OCI-LY1 (cell line): Measurements from ENCODE around the gene SYNM.

ENCODE experiments used
- EZH2 ChIP-seq: fragments of 200-600 bp; sonication (generic), shearing (Covaris generic); IDR thresholded peaks from 2 replicates; pipeline ENCODE4 v1.8.0; 2017; ENCODE audit warnings: borderline replicate concordance, mixed run types, mild to moderate bottlenecking, antibody characterized with exemption, low read length, moderate library complexity, mixed read lengths
- TF ChIP-seq, protein P1 (sequence below): fragments of 200-600 bp; sonication (generic), shearing (Covaris generic); IDR thresholded peaks from 2 replicates; pipeline ENCODE4 v1.5.1; 2017; ENCODE audit warnings: mild to moderate bottlenecking, antibody characterized with exemption, low read length, moderate library complexity, mixed read lengths

DNA sequence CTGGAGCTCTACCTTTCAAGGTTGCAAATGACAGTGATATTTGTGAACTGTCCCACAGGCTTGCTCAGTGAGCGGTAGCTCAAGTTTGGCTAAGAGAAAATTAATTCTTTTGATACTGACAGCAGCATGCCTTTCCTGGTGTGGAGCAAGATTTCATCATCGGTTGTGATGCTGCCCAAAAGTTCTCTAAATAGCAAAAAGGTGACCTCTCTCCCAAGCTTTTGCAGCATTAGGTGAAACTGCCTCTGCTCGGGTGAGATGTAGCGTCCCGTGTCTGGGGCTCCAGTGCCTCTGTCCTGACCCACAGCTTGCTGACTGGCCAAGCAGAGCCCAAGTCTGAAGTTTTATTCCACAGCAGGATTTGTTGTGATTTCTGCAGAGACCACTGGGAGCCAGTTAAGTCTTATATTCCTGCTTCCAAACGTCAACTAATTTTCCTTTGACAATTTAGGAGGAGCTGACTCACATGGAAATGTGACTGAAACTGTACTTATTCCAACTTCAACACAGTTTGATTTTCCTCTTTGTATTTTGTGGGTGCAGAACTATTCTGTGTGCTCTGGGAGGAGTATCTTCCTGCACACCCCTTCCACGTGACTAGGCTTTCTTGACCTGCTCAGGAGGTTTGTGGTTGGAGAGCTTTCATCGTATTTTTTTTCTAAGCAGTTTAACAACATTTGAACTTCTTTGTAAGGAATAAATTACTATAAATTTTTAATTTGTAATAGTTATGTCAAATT is 5.9 kb downstream of the SYNM start:
- TF ChIP-seq, protein P1, sequence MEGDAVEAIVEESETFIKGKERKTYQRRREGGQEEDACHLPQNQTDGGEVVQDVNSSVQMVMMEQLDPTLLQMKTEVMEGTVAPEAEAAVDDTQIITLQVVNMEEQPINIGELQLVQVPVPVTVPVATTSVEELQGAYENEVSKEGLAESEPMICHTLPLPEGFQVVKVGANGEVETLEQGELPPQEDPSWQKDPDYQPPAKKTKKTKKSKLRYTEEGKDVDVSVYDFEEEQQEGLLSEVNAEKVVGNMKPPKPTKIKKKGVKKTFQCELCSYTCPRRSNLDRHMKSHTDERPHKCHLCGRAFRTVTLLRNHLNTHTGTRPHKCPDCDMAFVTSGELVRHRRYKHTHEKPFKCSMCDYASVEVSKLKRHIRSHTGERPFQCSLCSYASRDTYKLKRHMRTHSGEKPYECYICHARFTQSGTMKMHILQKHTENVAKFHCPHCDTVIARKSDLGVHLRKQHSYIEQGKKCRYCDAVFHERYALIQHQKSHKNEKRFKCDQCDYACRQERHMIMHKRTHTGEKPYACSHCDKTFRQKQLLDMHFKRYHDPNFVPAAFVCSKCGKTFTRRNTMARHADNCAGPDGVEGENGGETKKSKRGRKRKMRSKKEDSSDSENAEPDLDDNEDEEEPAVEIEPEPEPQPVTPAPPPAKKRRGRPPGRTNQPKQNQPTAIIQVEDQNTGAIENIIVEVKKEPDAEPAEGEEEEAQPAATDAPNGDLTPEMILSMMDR: no peak
- TF ChIP-seq EZH2: no peak
